HCT116 (cell line): ENCODE measurements around the gene DYNLRB2.

ENCODE experiments used
- CEBPB ChIP-seq: IDR thresholded peaks from 2 replicates; pipeline ENCODE4 v1.6.1; 2012; ENCODE audit warnings: low read depth
- CTCF ChIP-seq, 3 experiments: fragments of 200-600 bp in 1 of 3; sonication (generic) in 1 of 3; IDR thresholded peaks in 2 of 3; conservative IDR thresholded peaks in 1 of 3; 2 replicates each; pipeline ENCODE4 v1.5.1; 2012 to 2017; ENCODE audit warnings: low read depth in 2 of 3, low read length in 2 of 3, antibody characterized with exemption in 1 of 3, borderline replicate concordance in 1 of 3, control low read depth in 1 of 3, mild to moderate bottlenecking in 1 of 3, mixed read lengths in 1 of 3, mixed run types in 1 of 3, moderate library complexity in 1 of 3; ENCODE audit not compliant: insufficient read depth in 1 of 3
- EZH2 ChIP-seq: fragments of 200-600 bp; sonication (generic); IDR thresholded peaks from 2 replicates; pipeline ENCODE4 v1.6.1; 2017; ENCODE audit warnings: antibody characterized with exemption, mixed run types
- EZH2phosphoT487 ChIP-seq: fragments of 200-600 bp; IDR thresholded peaks from 2 replicates; pipeline ENCODE4 v1.6.1; 2018; ENCODE audit warnings: antibody characterized with exemption, borderline replicate concordance
- JUND ChIP-seq: IDR thresholded peaks from 2 replicates; pipeline ENCODE4 v1.6.1; 2012
- POLR2A ChIP-seq: IDR thresholded peaks from 2 replicates; pipeline ENCODE4 v1.7.0; 2011; ENCODE audit warnings: borderline replicate concordance; ENCODE audit not compliant: insufficient read depth, insufficient read length; ENCODE audit errors: extremely low read depth
- POLR2AphosphoS5 ChIP-seq: IDR thresholded peaks from 2 replicates; pipeline ENCODE4 v1.6.1; 2011; ENCODE audit warnings: mild to moderate bottlenecking, low read depth, low read length, moderate library complexity
- RAD21 ChIP-seq: IDR thresholded peaks from 2 replicates; pipeline ENCODE4 v1.6.1; 2012; ENCODE audit warnings: low read depth, mild to moderate bottlenecking
- REST ChIP-seq: IDR thresholded peaks from 2 replicates; pipeline ENCODE4 v1.6.1; 2012; ENCODE audit warnings: low read depth
- SP1 ChIP-seq: IDR thresholded peaks from 2 replicates; pipeline ENCODE4 v1.6.1; 2012; ENCODE audit warnings: low read depth

GRCh38 chr16:80526418-80527061, 14.3 kb upstream of the DYNLRB2 start:
- no peak for TF ChIP-seq EZH2
- peak; percentile 50 to 86 (median 80); a peak in 5 of 6 replicates for TF ChIP-seq CTCF (IDR thresholded peaks at IDR 0.05 in 2 of 3, conservative IDR thresholded peaks at IDR 0.05 in 1 of 3; ENCODE audit: borderline replicate concordance in 1 of 3, insufficient read depth in 1 of 3, low read depth in 2 of 3, low read length in 2 of 3)
- TF ChIP-seq CEBPB, result no peak
- TF ChIP-seq EZH2phosphoT487, result no peak
- no peak for TF ChIP-seq SP1
- no peak for TF ChIP-seq POLR2AphosphoS5
- no peak for TF ChIP-seq POLR2A
- peak; percentile 74 for TF ChIP-seq RAD21
- TF ChIP-seq REST, result no peak
- TF ChIP-seq JUND, result no peak
